HG03066 (cell line): ENCODE data around the gene CLCNKB.

ENCODE experiments used
- ATAC-seq: cut with Tn5 transposase; IDR thresholded peaks from one replicate; pipeline ENCODE4 v1.9.1; 2021; ENCODE audit warnings: low read depth; ENCODE audit not compliant: unreplicated experiment

The CLCNKB gene

GRCh38 chr1:16091296-16091695, 47.7 kb downstream of the CLCNKB start:
- ATAC-seq: no peak

DNA sequence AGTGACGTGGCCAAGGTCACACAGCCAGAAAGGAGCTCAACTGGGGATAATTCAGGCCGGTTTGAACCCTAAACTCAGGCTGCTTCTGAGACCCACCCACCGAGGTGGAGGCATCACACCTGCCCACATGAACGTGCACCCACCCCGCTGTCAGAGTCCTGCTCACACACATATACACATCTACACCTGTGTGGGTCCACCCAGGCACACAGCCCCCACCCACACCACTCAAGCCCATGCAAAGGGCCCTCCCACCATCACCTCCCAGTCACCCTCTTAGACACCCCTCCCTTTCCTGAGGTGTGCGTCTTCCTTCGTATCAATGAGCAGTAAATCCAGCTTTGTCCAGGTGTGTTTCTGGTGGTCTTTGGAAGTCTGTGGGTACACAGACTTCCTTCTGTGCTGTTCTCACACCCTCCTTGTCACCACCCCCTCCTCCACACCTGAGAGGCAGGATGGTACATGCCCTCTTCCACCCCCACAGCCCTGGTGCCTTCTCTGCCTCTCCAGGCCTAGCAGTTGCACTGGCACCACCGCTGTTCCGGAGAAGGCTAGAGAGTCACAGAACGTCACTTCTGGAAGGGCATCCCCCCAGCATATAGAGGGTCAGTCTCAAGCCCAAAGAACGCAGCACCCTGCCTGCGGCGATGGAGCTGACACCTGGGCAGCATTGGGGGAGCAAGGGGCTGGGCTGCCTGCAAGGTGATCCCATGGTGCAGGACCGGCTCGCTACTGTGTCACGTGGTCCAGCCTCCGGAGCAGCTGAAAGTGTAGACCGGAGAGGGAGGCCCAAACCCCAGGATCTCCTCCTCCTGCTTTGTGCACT, 48.7 kb downstream of the CLCNKB start:
- no peak for ATAC-seq

DNA sequence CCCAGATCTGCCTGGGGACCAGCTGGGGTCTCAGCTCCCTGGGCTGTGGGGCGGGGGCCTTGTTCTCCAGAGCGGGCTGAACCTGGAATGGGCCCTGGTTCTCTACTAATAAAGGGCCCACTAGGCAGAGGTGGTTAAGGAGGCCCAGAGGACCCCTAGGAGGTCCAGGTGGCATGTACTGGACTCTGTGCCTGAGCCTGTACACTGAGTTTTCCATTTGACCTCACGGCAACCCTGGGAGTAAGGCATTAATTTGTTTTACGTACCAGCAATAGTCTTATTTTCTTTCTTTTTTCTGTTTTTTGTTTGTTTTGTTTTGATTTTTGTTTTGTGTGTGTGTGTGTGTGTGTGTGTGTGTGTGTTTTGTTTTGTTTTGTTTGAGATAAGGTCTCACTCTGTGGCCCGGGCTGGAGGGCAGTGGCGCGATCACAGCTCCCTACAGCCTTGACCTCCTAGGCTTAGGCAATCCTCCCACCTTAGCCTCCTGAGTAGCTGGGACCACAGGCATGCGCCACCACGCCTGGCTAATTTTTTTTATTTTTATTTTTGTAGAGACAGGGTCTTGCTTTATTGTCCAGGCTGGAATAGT, 49.4 kb downstream of the CLCNKB start:
- no peak for ATAC-seq

GRCh38 chr1:16093611-16094010, 50.0 kb downstream of the CLCNKB start:
- ATAC-seq: no peak

- ATAC-seq: no peak
Observed at GRCh38 chr1:16094453-16095158, 51.0 kb downstream of the CLCNKB start.

- ATAC-seq: no peak
Observed at GRCh38 chr1:16095447-16095846, 51.9 kb downstream of the CLCNKB start.

GRCh38 chr1:16099412-16099811, 55.8 kb downstream of the CLCNKB start:
- no peak for ATAC-seq

GRCh38 chr1:16101623-16102022, 58.0 kb downstream of the CLCNKB start:
- no peak for ATAC-seq
